PC-3 (cell line): Measurements from ENCODE around the gene SLC41A3. TPM values are rescaled to one million over a fixed set of nuclear protein-coding genes. Genes with fewer than 3 reads are reported as not detected.

Experiments used
- ATAC-seq: fragments of 200-7000 bp; cut with Tn5 transposase; 2 replicates; pipeline ENCODE4 v1.9.1; 2020; ENCODE audit warnings: mild to moderate bottlenecking, moderate library complexity
- BruUV-seq: library from RNA; stranded (reverse); fragments of 400-500 nt; replicated peaks from 2 replicates; lab custom pipeline; 2021; lab: Mats Ljungman, UMichigan
- CTCF ChIA-PET: fragments of 300-600 bp; sonication (Branson Sonifier 250); formaldehyde crosslinking; loops from one replicate; lab custom pipeline; 2022; ENCODE audit warnings: antibody characterized with exemption; lab: Charles Lee
- POLR2A ChIA-PET: fragments of 300-600 bp; sonication (Branson Sonifier 250); formaldehyde crosslinking; loops from one replicate; lab custom pipeline; 2022; ENCODE audit warnings: antibody characterized with exemption; ENCODE audit not compliant: unreplicated experiment; lab: Charles Lee
- DNase-seq: peaks from one replicate; pipeline ENCODE4 v3.0.0-alpha.2; 2015
- H2AFZ ChIP-seq: fragments of 300-600 bp; sonication (generic); 2 replicates; pipeline ENCODE4 v1.6.0; 2016; ENCODE audit warnings: antibody characterized with exemption, low read length
- H3F3A ChIP-seq: fragments of 300-600 bp; sonication (generic); one replicate; pipeline ENCODE4 v1.6.0; 2017; ENCODE audit warnings: antibody characterized with exemption, low read length, control low read depth, mild to moderate bottlenecking; ENCODE audit not compliant: unreplicated experiment
- H3K27ac ChIP-seq: fragments of 300-600 bp; sonication (generic); 2 replicates; pipeline ENCODE4 v1.5.1; 2016; ENCODE audit warnings: mild to moderate bottlenecking, low read length
- H3K27me3 ChIP-seq: fragments of 300-600 bp; sonication (generic); 2 replicates; pipeline ENCODE4 v1.6.1; 2016; ENCODE audit warnings: low read length, mixed read lengths
- H3K36me3 ChIP-seq: fragments of 300-600 bp; sonication (generic); 2 replicates; pipeline ENCODE4 v1.6.1; 2016; ENCODE audit warnings: low read depth, mixed run types, low read length, mixed read lengths
- H3K4me1 ChIP-seq: fragments of 300-600 bp; sonication (generic); 2 replicates; pipeline ENCODE4 v1.5.1; 2016; ENCODE audit warnings: low read length; ENCODE audit not compliant: insufficient read depth
- H3K4me2 ChIP-seq: fragments of 300-600 bp; sonication (generic); 2 replicates; pipeline ENCODE4 v1.6.0; 2016; ENCODE audit warnings: low read length
- H3K4me3 ChIP-seq: fragments of 300-600 bp; sonication (generic); 2 replicates; pipeline ENCODE4 v1.5.1; 2016; ENCODE audit warnings: mild to moderate bottlenecking, low read length, mixed read lengths
- H3K79me2 ChIP-seq: fragments of 300-600 bp; sonication (generic); 2 replicates; pipeline ENCODE4 v1.6.1; 2017; ENCODE audit warnings: low read length, mixed read lengths
- H3K9ac ChIP-seq: fragments of 300-600 bp; sonication (generic); 2 replicates; pipeline ENCODE4 v1.6.0; 2016; ENCODE audit warnings: mild to moderate bottlenecking, low read length
- H3K9me2 ChIP-seq: fragments of 300-600 bp; sonication (generic); replicated peaks from 2 replicates; pipeline ENCODE4 v1.6.1; 2016; ENCODE audit warnings: mixed run types, low read length, mixed read lengths
- H3K9me3 ChIP-seq: fragments of 300-600 bp; sonication (generic); 2 replicates; pipeline ENCODE4 v1.6.1; 2016; ENCODE audit warnings: low read length, mixed read lengths
- H4K20me1 ChIP-seq: fragments of 300-600 bp; sonication (generic); 2 replicates; pipeline ENCODE4 v1.6.1; 2016; ENCODE audit warnings: low read length, mixed read lengths
- EZH2 ChIP-seq: fragments of 300-600 bp; sonication (generic); IDR thresholded peaks from one replicate; pipeline ENCODE4 v1.6.1; 2017; ENCODE audit warnings: antibody characterized with exemption, mild to moderate bottlenecking, low read length; ENCODE audit not compliant: unreplicated experiment
- EZH2phosphoT487 ChIP-seq: fragments of 300-600 bp; sonication (generic); IDR thresholded peaks from 2 replicates; pipeline ENCODE4 v1.6.1; 2018; ENCODE audit warnings: mild to moderate bottlenecking, antibody characterized with exemption, low read length, borderline replicate concordance
- intact Hi-C: fragments of 100-400 bp; cut with micrococcal nuclease; formaldehyde crosslinking; loops from 2 replicates; pipeline ENCODE4 v1.9.0; 2023
- total RNA-seq: library from RNA; depleted of rRNA; stranded (reverse); fragments of >200 nt; gene quantifications from 2 replicates; pipeline ENCODE4 v1.2.3, GENCODE V29; 2014
- TF ChIP-seq, protein P1 (sequence below): fragments of 300-600 bp; sonication (generic); conservative IDR thresholded peaks from 2 replicates; pipeline ENCODE4 v1.5.1; 2017; ENCODE audit warnings: antibody characterized with exemption, low read depth, mild to moderate bottlenecking, low read length

Gene SLC41A3
- total RNA-seq, 1 experiment from 2014 or later, result 29.8 TPM

DNA sequence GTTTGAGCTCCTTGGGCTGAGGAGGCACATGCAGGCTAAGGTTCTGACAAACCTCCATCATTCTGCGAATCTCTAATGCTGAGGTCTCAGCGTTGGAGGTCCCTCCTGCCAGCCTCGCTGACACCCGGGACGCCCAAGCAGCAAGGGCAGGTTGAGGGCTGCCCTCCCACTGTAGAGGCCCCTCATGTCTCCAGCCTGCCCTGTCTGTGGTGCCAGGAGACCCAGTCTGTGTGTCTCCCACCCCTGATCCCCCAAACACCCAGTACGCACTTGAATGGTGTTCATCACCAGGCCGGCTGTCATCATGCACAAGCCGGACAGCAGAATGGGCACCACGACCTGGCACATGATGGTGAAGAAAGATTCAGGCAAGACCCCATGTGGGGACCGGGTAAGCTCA is 27.8 kb downstream of the SLC41A3 start:
- no peak for TF ChIP-seq EZH2phosphoT487
- no peak for TF ChIP-seq EZH2
- TF ChIP-seq, protein P1, sequence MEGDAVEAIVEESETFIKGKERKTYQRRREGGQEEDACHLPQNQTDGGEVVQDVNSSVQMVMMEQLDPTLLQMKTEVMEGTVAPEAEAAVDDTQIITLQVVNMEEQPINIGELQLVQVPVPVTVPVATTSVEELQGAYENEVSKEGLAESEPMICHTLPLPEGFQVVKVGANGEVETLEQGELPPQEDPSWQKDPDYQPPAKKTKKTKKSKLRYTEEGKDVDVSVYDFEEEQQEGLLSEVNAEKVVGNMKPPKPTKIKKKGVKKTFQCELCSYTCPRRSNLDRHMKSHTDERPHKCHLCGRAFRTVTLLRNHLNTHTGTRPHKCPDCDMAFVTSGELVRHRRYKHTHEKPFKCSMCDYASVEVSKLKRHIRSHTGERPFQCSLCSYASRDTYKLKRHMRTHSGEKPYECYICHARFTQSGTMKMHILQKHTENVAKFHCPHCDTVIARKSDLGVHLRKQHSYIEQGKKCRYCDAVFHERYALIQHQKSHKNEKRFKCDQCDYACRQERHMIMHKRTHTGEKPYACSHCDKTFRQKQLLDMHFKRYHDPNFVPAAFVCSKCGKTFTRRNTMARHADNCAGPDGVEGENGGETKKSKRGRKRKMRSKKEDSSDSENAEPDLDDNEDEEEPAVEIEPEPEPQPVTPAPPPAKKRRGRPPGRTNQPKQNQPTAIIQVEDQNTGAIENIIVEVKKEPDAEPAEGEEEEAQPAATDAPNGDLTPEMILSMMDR, result no peak
- DNase-seq, result no peak
- CTCF ChIA-PET, result no interaction called here
- Histone ChIP-seq H3K9ac (no peak overlapping the region), H3F3A (no peaks in the 10 kb centered on the region), H3K36me3 (no peaks in the 10 kb centered on the region), H4K20me1 (no peaks in the 10 kb centered on the region), H3K4me3 (no peak overlapping the region), H3K4me2 (no peak overlapping the region), H3K27ac (no peak overlapping the region), H2AFZ (no peak overlapping the region), H3K79me2 (no peaks in the 10 kb centered on the region), H3K4me1 (no peaks in the 10 kb centered on the region), H3K9me3 (no peaks in the 10 kb centered on the region), H3K27me3 (no peaks in the 10 kb centered on the region), H3K9me2 (no peaks in the 10 kb centered on the region)
- POLR2A ChIA-PET, result no interaction called here
- intact Hi-C loops, result no loop called here
- BruUV-seq, result no TSS peak
- no peak for ATAC-seq

DNA sequence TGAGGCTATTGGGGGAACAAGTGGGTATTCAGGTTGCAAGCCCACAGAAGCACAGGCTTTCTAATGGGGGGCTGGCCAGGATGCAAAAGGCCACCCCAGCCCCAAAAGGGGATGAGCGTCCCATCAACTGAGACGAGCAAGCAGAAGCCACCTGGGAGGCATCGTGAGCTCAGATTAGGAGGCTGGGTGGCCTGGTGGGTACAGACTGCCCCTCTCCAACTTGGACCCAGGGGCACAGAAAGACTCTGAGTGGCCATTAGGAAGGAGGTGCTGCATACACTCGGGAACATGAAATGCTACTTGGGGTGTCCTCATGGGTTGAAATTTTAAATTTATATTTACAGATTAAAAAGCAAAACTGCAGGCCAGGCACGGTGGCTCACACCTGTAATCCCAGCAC is 29.1 kb downstream of the SLC41A3 start:
- Histone ChIP-seq H3K79me2 (no peaks in the 10 kb centered on the region), H3K4me2 (no peak overlapping the region), H3K27me3 (no peaks in the 10 kb centered on the region), H3K4me1 (no peaks in the 10 kb centered on the region), H3K4me3 (no peak overlapping the region), H3K9ac (no peak overlapping the region), H2AFZ (no peak overlapping the region), H3K9me3 (no peaks in the 10 kb centered on the region), H3K27ac (no peak overlapping the region), H4K20me1 (no peaks in the 10 kb centered on the region), H3K36me3 (no peaks in the 10 kb centered on the region), H3F3A (no peaks in the 10 kb centered on the region), H3K9me2 (no peaks in the 10 kb centered on the region)
- ChIA-PET POLR2A (no interaction called here), CTCF (no interaction called here)
- no TSS peak for BruUV-seq
- ATAC-seq (no peak), DNase-seq (no peak)
- TF ChIP-seq EZH2 (no peak), EZH2phosphoT487 (no peak)
- TF ChIP-seq, protein P1, result no peak
- intact Hi-C loops, result no loop called here

DNA sequence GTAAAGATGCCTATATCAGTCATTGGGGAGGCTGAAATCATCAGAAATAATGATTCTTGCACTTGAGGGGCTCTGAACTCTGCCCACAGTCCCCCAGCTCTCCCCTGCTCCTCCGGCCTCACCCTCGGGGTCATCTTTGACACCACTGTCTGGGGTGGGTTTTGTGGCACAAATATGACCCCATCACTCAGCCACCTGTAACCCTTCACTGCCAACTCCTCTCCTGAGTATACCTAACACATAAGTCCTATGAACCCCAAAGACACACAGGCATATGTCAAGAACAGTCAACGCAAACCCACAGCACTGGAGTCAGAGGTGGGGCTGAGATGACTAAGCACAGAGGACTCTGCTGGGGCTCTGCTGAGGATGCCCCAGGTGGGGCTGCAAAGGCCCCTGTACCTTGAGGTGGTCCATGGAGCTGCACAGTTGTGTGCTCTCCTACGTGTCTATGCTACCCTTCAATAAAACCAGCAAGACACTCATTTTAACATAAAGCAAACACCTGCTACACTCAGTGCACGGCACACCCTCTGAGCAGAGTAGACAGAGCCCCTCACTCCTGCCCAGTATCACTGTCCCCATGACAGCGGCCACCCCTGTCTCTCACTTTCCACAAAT is 29.9 kb downstream of the SLC41A3 start:
- no peaks in the 10 kb centered on the region for H3K9me2 ChIP-seq
- no peaks in the 10 kb centered on the region for H3F3A ChIP-seq
- H2AFZ ChIP-seq, result no peak overlapping the region
- no peak for ATAC-seq
- H3K27ac ChIP-seq, result no peak overlapping the region
- no peaks in the 10 kb centered on the region for H3K27me3 ChIP-seq
- H3K9me3 ChIP-seq, result no peaks in the 10 kb centered on the region
- intact Hi-C loops, result no loop called here
- no peaks in the 10 kb centered on the region for H3K36me3 ChIP-seq
- H3K9ac ChIP-seq, result no peak overlapping the region
- H4K20me1 ChIP-seq, result no peaks in the 10 kb centered on the region
- ChIA-PET CTCF (no interaction called here), POLR2A (no interaction called here)
- H3K79me2 ChIP-seq, result no peaks in the 10 kb centered on the region
- H3K4me1 ChIP-seq, result no peaks in the 10 kb centered on the region
- BruUV-seq, result no TSS peak
- DNase-seq, result no peak
- TF ChIP-seq, protein P1, result no peak
- TF ChIP-seq EZH2phosphoT487 (no peak), EZH2 (no peak)
- H3K4me2 ChIP-seq, result no peak overlapping the region
- no peak overlapping the region for H3K4me3 ChIP-seq
